Panc1 (cell line): ENCODE data around the gene ALPK3. TPM values are rescaled to one million over a fixed set of nuclear protein-coding genes. Genes with fewer than 3 reads are reported as not detected.

Source experiments
- ATAC-seq: fragments of 200-7000 bp; cut with Tn5 transposase; 2 replicates; pipeline ENCODE4 v1.9.1; 2020; ENCODE audit warnings: mild to moderate bottlenecking, moderate library complexity
- BruUV-seq: library from RNA; stranded (reverse); fragments of 400-500 nt; replicated peaks from 2 replicates; lab custom pipeline; 2021; lab: Mats Ljungman, UMichigan
- CTCF ChIA-PET: fragments of 300-600 bp; sonication (Branson Sonifier 250); formaldehyde crosslinking; loops from one replicate; lab custom pipeline; 2022; ENCODE audit warnings: antibody characterized with exemption; lab: Charles Lee
- POLR2A ChIA-PET: fragments of 300-600 bp; sonication (Branson Sonifier 250); formaldehyde crosslinking; loops from one replicate; lab custom pipeline; 2022; ENCODE audit warnings: antibody characterized with exemption; lab: Charles Lee
- DNase-seq: peaks from one replicate; pipeline ENCODE4 v3.0.0-alpha.2; 2010; ENCODE audit warnings: low read depth, low spot score
- H3K27ac ChIP-seq: 2 replicates; pipeline ENCODE4 v1.5.1; 2011; ENCODE audit warnings: mild to moderate bottlenecking, low read length, inconsistent platforms
- H3K27me3 ChIP-seq: fragments of 200-500 bp; sonication (Bioruptor generic); 2 replicates; pipeline ENCODE4 v1.6.0; 2014; ENCODE audit warnings: low read length, inconsistent platforms; ENCODE audit not compliant: control insufficient read depth, insufficient read depth
- H3K36me3 ChIP-seq: fragments of 200-500 bp; sonication (Bioruptor generic); 2 replicates; pipeline ENCODE4 v1.5.1; 2014; ENCODE audit warnings: inconsistent platforms, mild to moderate bottlenecking, low read length, moderate library complexity; ENCODE audit not compliant: control insufficient read depth, insufficient read depth
- H3K4me1 ChIP-seq: 2 replicates; pipeline ENCODE4 v1.5.1; 2011; ENCODE audit warnings: inconsistent platforms, mild to moderate bottlenecking, low read length, moderate library complexity; ENCODE audit not compliant: control insufficient read depth, insufficient read depth
- H3K4me3 ChIP-seq, 2 experiments: 2 replicates each; pipeline ENCODE4 v1.5.1; 2011 to 2012; ENCODE audit warnings: low read depth in 2 of 2, low read length in 2 of 2, mild to moderate bottlenecking in 2 of 2, inconsistent platforms in 1 of 2, moderate library complexity in 1 of 2
- H3K9me3 ChIP-seq: fragments of 200-500 bp; sonication (Bioruptor generic); 2 replicates; pipeline ENCODE4 v1.5.1; 2014; ENCODE audit warnings: low read depth, mild to moderate bottlenecking, inconsistent platforms, low read length, moderate library complexity; ENCODE audit not compliant: control insufficient read depth, insufficient read depth
- POLR2AphosphoS5 ChIP-seq: IDR thresholded peaks from 2 replicates; pipeline ENCODE4 v1.6.1; 2012; ENCODE audit warnings: mild to moderate bottlenecking, low read depth, low read length, moderate library complexity
- SIN3A ChIP-seq: IDR thresholded peaks from 2 replicates; pipeline ENCODE4 v1.6.1; 2012; ENCODE audit warnings: low read depth, mild to moderate bottlenecking, low read length, moderate library complexity, borderline replicate concordance; ENCODE audit not compliant: insufficient read depth
- TCF7L2 ChIP-seq: IDR thresholded peaks from 2 replicates; pipeline ENCODE4 v1.6.1; 2011; ENCODE audit warnings: mild to moderate bottlenecking, low read depth, low read length, inconsistent platforms
- in situ Hi-C: cut with HindIII; loops from 2 replicates; pipeline ENCODE4 v1.10.0; 2016; ENCODE audit warnings: low sequenced_read_pairs, low pct_unique_long_range_greater_than_20kb
- intact Hi-C: fragments of 100-400 bp; cut with micrococcal nuclease; formaldehyde crosslinking; loops from one replicate; pipeline ENCODE4 v1.10.0; 2022; ENCODE audit not compliant: unreplicated experiment
- total RNA-seq: library from RNA; stranded (reverse); gene quantifications from one replicate; pipeline ENCODE4 v1.2.1, GENCODE V29; 2021; ENCODE audit not compliant: unreplicated experiment
- TF ChIP-seq, protein P1 (sequence below): fragments of 450-650 bp; IDR thresholded peaks from 2 replicates; pipeline ENCODE4 v1.5.1; 2017; ENCODE audit warnings: mild to moderate bottlenecking
- TF ChIP-seq, protein P2 (sequence below), 2 experiments: IDR thresholded peaks; 2 replicates each; pipeline ENCODE4 v1.6.1; 2011 to 2012; ENCODE audit warnings: low read depth in 2 of 2, control low read depth in 1 of 2, low read length in 1 of 2, mild to moderate bottlenecking in 1 of 2, moderate library complexity in 1 of 2; ENCODE audit not compliant: insufficient read depth in 1 of 2

Gene ALPK3
- total RNA-seq, 1 experiment from 2014 or later: 1.0 TPM

DNA sequence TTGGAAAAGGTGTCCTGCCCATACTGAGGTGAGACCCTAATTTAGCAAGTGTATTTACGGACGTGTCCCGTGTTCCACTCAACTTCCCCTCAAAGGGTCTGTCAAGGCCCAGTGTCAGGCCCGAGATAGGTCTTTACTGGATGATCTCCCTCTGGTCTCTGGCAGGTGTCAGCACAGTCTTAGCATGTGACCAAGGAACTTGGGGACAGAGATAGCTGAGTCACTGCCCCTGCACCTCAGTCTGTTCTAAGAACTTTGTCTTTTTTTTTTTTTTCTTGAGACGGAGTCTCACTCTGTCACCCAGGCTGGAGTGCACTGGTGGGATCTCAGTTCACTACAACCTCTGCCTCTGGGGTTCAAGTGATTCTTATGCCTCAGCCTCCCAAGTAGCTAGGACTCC, 32.1 kb upstream of the ALPK3 start:
- CTCF ChIA-PET: interaction anchor here (0.6 kb wide), 1 partner anchor 17 kb away, joined by 4 read pairs; no protein-coding TSS in a partner anchor
- BruUV-seq: no TSS peak
- H3K27me3 ChIP-seq: no peaks in the 10 kb centered on the region
- H3K4me3 ChIP-seq: no peak overlapping the region
- peaks cover 10% of the 10 kb centered on the region; the same call in 1 of the 2 replicates for H3K36me3 ChIP-seq
- POLR2A ChIA-PET: no interaction called here
- intact Hi-C loops (no loop called here), in situ Hi-C loops (no loop called here)
- no peak for ATAC-seq
- TF ChIP-seq POLR2AphosphoS5 (no peak), TCF7L2 (no peak), SIN3A (no peak)
- TF ChIP-seq, protein P1, sequence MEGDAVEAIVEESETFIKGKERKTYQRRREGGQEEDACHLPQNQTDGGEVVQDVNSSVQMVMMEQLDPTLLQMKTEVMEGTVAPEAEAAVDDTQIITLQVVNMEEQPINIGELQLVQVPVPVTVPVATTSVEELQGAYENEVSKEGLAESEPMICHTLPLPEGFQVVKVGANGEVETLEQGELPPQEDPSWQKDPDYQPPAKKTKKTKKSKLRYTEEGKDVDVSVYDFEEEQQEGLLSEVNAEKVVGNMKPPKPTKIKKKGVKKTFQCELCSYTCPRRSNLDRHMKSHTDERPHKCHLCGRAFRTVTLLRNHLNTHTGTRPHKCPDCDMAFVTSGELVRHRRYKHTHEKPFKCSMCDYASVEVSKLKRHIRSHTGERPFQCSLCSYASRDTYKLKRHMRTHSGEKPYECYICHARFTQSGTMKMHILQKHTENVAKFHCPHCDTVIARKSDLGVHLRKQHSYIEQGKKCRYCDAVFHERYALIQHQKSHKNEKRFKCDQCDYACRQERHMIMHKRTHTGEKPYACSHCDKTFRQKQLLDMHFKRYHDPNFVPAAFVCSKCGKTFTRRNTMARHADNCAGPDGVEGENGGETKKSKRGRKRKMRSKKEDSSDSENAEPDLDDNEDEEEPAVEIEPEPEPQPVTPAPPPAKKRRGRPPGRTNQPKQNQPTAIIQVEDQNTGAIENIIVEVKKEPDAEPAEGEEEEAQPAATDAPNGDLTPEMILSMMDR: no peak
- TF ChIP-seq, protein P2, sequence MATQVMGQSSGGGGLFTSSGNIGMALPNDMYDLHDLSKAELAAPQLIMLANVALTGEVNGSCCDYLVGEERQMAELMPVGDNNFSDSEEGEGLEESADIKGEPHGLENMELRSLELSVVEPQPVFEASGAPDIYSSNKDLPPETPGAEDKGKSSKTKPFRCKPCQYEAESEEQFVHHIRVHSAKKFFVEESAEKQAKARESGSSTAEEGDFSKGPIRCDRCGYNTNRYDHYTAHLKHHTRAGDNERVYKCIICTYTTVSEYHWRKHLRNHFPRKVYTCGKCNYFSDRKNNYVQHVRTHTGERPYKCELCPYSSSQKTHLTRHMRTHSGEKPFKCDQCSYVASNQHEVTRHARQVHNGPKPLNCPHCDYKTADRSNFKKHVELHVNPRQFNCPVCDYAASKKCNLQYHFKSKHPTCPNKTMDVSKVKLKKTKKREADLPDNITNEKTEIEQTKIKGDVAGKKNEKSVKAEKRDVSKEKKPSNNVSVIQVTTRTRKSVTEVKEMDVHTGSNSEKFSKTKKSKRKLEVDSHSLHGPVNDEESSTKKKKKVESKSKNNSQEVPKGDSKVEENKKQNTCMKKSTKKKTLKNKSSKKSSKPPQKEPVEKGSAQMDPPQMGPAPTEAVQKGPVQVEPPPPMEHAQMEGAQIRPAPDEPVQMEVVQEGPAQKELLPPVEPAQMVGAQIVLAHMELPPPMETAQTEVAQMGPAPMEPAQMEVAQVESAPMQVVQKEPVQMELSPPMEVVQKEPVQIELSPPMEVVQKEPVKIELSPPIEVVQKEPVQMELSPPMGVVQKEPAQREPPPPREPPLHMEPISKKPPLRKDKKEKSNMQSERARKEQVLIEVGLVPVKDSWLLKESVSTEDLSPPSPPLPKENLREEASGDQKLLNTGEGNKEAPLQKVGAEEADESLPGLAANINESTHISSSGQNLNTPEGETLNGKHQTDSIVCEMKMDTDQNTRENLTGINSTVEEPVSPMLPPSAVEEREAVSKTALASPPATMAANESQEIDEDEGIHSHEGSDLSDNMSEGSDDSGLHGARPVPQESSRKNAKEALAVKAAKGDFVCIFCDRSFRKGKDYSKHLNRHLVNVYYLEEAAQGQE (IDR thresholded peaks at IDR 0.05; ENCODE audit: insufficient read depth in 1 of 2, low read depth in 2 of 2, low read length in 1 of 2): no peak
- H3K27ac ChIP-seq: no peak overlapping the region
- no peaks in the 10 kb centered on the region for H3K9me3 ChIP-seq
- no peak for DNase-seq
- no peaks in the 10 kb centered on the region for H3K4me1 ChIP-seq

DNA sequence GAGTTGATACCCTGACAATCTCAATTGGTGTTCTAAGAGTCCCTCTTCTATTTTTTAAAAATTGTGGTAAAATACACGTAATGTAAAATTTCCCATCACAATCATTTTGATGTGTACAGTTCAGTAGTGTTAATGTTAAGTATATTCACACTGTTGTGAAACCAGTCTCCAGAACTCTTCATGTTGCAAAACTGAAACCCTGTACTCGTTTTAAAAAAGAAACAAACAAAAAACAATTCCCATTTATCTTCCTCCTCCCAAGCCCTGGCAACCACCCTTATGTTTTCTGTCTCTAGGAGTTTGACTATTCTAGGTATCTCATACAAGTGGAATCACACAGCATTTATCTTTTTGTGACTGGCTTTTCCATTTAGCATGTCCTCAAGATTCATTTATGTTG, 28.7 kb upstream of the ALPK3 start:
- no TSS peak for BruUV-seq
- Histone ChIP-seq H3K4me3 (no peak overlapping the region), H3K9me3 (no peaks in the 10 kb centered on the region), H3K4me1 (no peaks in the 10 kb centered on the region), H3K27ac (no peak overlapping the region), H3K27me3 (no peaks in the 10 kb centered on the region), H3K36me3 (peaks cover 5% of the 10 kb centered on the region; the same call in 1 of the 2 replicates)
- intact Hi-C loops (no loop called here), in situ Hi-C loops (no loop called here)
- CTCF ChIA-PET: no interaction called here
- DNase-seq: no peak
- TF ChIP-seq, protein P1: no peak
- no peak for TF ChIP-seq TCF7L2
- no peak for TF ChIP-seq SIN3A
- TF ChIP-seq, protein P2 (IDR thresholded peaks at IDR 0.05; ENCODE audit: insufficient read depth in 1 of 2, low read depth in 2 of 2, low read length in 1 of 2): no peak
- no peak for TF ChIP-seq POLR2AphosphoS5
- POLR2A ChIA-PET: no interaction called here
- ATAC-seq: no peak
